H1 (cell line): ENCODE results near the gene DPYSL4. TPM values are rescaled to one million over a fixed set of nuclear protein-coding genes. Genes with fewer than 3 reads are reported as not detected.

ENCODE experiments used
- CTCF ChIA-PET: fragments of 300-600 bp; sonication (Branson Sonifier 250); formaldehyde crosslinking; loops from one replicate; lab custom pipeline; 2021; ENCODE audit not compliant: partially characterized antibody; lab: Charles Lee
- POLR2A ChIA-PET: fragments of 300-600 bp; sonication (Branson Sonifier 250); formaldehyde crosslinking; loops from one replicate; lab custom pipeline; 2021; ENCODE audit warnings: inconsistent platforms; ENCODE audit not compliant: partially characterized antibody; lab: Charles Lee
- DNase-seq, 2 experiments: peaks; one replicate each; pipeline versions ENCODE4 v3.0.0 to v3.0.0-alpha.2; 2010 to 2022; ENCODE audit warnings: low spot score in 2 of 2, low read depth in 1 of 2, mixed read lengths in 1 of 2
- FAIRE-seq: peaks from 2 replicates; lab custom pipeline; 2011; peaks lifted over from hg19 to GRCh38; lab: Jason Lieb, UNC
- H2AFZ ChIP-seq: 2 replicates; pipeline ENCODE4 v1.8.1; 2012; ENCODE audit warnings: low read length, inconsistent platforms
- H2AK5ac ChIP-seq: 2 replicates; pipeline ENCODE4 v1.6.1; 2013; ENCODE audit warnings: low read depth, low read length
- H2BK120ac ChIP-seq: replicated peaks from 2 replicates; pipeline ENCODE3; 2013; ENCODE audit warnings: low read depth, low read length, inconsistent platforms
- H2BK12ac ChIP-seq: 2 replicates; pipeline ENCODE4 v1.6.1; 2013; ENCODE audit warnings: low read depth, low read length
- H2BK15ac ChIP-seq: 2 replicates; pipeline ENCODE4 v1.6.1; 2013; ENCODE audit warnings: low read length
- H2BK20ac ChIP-seq: 2 replicates; pipeline ENCODE4 v1.6.1; 2013; ENCODE audit warnings: low read length
- H2BK5ac ChIP-seq: 2 replicates; pipeline ENCODE4 v1.6.1; 2013; ENCODE audit warnings: low read depth, low read length
- H3K14ac ChIP-seq: 2 replicates; pipeline ENCODE4 v1.6.1; 2013; ENCODE audit warnings: inconsistent platforms; ENCODE audit not compliant: insufficient read length
- H3K18ac ChIP-seq: 2 replicates; pipeline ENCODE4 v1.6.1; 2013; ENCODE audit warnings: low read length; ENCODE audit errors: extremely low read depth
- H3K23ac ChIP-seq: 2 replicates; pipeline ENCODE4 v1.6.1; 2013; ENCODE audit warnings: inconsistent platforms; ENCODE audit not compliant: insufficient read length
- H3K23me2 ChIP-seq: 2 replicates; pipeline ENCODE4 v1.6.1; 2013; ENCODE audit warnings: low read depth, low read length
- H3K27ac ChIP-seq: 2 replicates; pipeline ENCODE4 v1.6.1; 2011; ENCODE audit warnings: low read depth, low read length, inconsistent platforms
- H3K27me3 ChIP-seq, 4 experiments: replicated peaks in 1 of 4; 1 replicate in 1 of 4; 2 replicates in 3 of 4; pipeline versions ENCODE4 v1.6.1 to v1.8.1; 2011 to 2013; ENCODE audit warnings: low read length in 3 of 4, mild to moderate bottlenecking in 3 of 4, inconsistent platforms in 2 of 4, mixed read lengths in 2 of 4, moderate library complexity in 1 of 4; ENCODE audit not compliant: control insufficient read depth in 3 of 4, insufficient read depth in 3 of 4; ENCODE audit errors: extremely low read depth in 1 of 4
- H3K36me3 ChIP-seq, 4 experiments: 2 replicates each; pipeline versions ENCODE4 v1.6.1 to v1.8.1; 2011 to 2013; ENCODE audit warnings: mild to moderate bottlenecking in 4 of 4, low read length in 3 of 4, moderate library complexity in 2 of 4, control low read depth in 1 of 4, inconsistent platforms in 1 of 4; ENCODE audit not compliant: insufficient read depth in 4 of 4, control insufficient read depth in 2 of 4
- H3K4ac ChIP-seq: replicated peaks from 2 replicates; pipeline ENCODE3; 2013; ENCODE audit warnings: low read length, low read depth, mixed read lengths, inconsistent platforms; ENCODE audit not compliant: insufficient read length
- H3K4me1 ChIP-seq, 4 experiments: replicated peaks in 1 of 4; 1 replicate in 1 of 4; 2 replicates in 3 of 4; pipeline versions ENCODE4 v1.6.1 to v1.8.1; 2011 to 2013; ENCODE audit warnings: low read length in 3 of 4, inconsistent platforms in 2 of 4, mixed read lengths in 1 of 4; ENCODE audit not compliant: insufficient read depth in 4 of 4, control insufficient read depth in 3 of 4
- H3K4me2 ChIP-seq, 2 experiments: 2 replicates each; pipeline versions ENCODE4 v1.6.1 to v1.8.1; 2011 to 2013; ENCODE audit warnings: low read depth in 2 of 2, low read length in 2 of 2, control low read depth in 1 of 2, inconsistent platforms in 1 of 2, mild to moderate bottlenecking in 1 of 2; ENCODE audit not compliant: insufficient read depth in 1 of 2
- H3K4me3 ChIP-seq, 4 experiments: fragments of 200-600, 300-600 bp in 1 of 4; sonication (generic), shearing (Covaris generic), sonication (Bioruptor Twin) in 1 of 4; 2 replicates each; pipeline versions ENCODE4 v1.5.1 to v1.8.1; 2011 to 2016; ENCODE audit warnings: low read length in 4 of 4, low read depth in 3 of 4, control low read depth in 2 of 4, inconsistent platforms in 2 of 4, mild to moderate bottlenecking in 2 of 4, mixed read lengths in 1 of 4, moderate library complexity in 1 of 4; ENCODE audit not compliant: insufficient read depth in 2 of 4; ENCODE audit errors: extremely low read depth in 1 of 4
- H3K56ac ChIP-seq: replicated peaks from 2 replicates; pipeline ENCODE3; 2013; ENCODE audit warnings: low read depth, mild to moderate bottlenecking, mixed read lengths, low read length, inconsistent platforms; ENCODE audit not compliant: insufficient read length
- H3K79me1 ChIP-seq: 2 replicates; pipeline ENCODE4 v1.6.1; 2013; ENCODE audit warnings: low read depth, low read length, control low read depth
- H3K79me2 ChIP-seq, 2 experiments: 2 replicates each; pipeline versions ENCODE4 v1.6.1 to v1.8.1; 2012 to 2013; ENCODE audit warnings: low read length in 2 of 2, mild to moderate bottlenecking in 2 of 2, inconsistent platforms in 1 of 2; ENCODE audit not compliant: insufficient read depth in 2 of 2, control insufficient read depth in 1 of 2
- H3K9ac ChIP-seq, 4 experiments: replicated peaks in 1 of 4; 1 replicate in 1 of 4; 2 replicates in 3 of 4; pipeline versions ENCODE4 v1.6.1 to v1.8.1; 2011 to 2013; ENCODE audit warnings: low read depth in 3 of 4, low read length in 3 of 4, control low read depth in 2 of 4, mild to moderate bottlenecking in 2 of 4, moderate library complexity in 2 of 4, inconsistent platforms in 1 of 4; ENCODE audit errors: extremely low read depth in 1 of 4
- H3K9me3 ChIP-seq, 2 experiments: 2 replicates each; pipeline versions ENCODE4 v1.6.1 to v1.8.1; 2012 to 2013; ENCODE audit warnings: mild to moderate bottlenecking in 2 of 2, moderate library complexity in 2 of 2, control low read depth in 1 of 2, inconsistent platforms in 1 of 2, low read depth in 1 of 2, low read length in 1 of 2, mixed read lengths in 1 of 2; ENCODE audit not compliant: insufficient read depth in 2 of 2
- H4K20me1 ChIP-seq, 2 experiments: replicated peaks in 1 of 2; 2 replicates each; pipeline versions ENCODE3 to v1.8.1; 2011 to 2013; ENCODE audit warnings: inconsistent platforms in 2 of 2, low read length in 2 of 2, mild to moderate bottlenecking in 1 of 2; ENCODE audit not compliant: insufficient read depth in 2 of 2, control insufficient read depth in 1 of 2
- H4K5ac ChIP-seq: 2 replicates; pipeline ENCODE4 v1.6.1; 2013; ENCODE audit warnings: low read length, low read depth, mixed read lengths, inconsistent platforms; ENCODE audit not compliant: insufficient read length
- H4K8ac ChIP-seq: 2 replicates; pipeline ENCODE4 v1.8.0; 2013; ENCODE audit warnings: mild to moderate bottlenecking, moderate library complexity, low read length, inconsistent platforms; ENCODE audit not compliant: insufficient read depth; ENCODE audit errors: extremely low read depth
- H4K91ac ChIP-seq: replicated peaks from 2 replicates; pipeline ENCODE3; 2013; ENCODE audit warnings: low read length, mixed read lengths, inconsistent platforms; ENCODE audit not compliant: insufficient read length
- NRF1 ChIP-seq: IDR thresholded peaks from 2 replicates; pipeline ENCODE4 v1.6.1; 2011; ENCODE audit warnings: mild to moderate bottlenecking, low read depth, low read length, improper control_type of control experiment
- POLR2AphosphoS5 ChIP-seq: IDR thresholded peaks from 2 replicates; pipeline ENCODE4 v1.6.1; 2011; ENCODE audit warnings: low read depth, low read length
- WGBS, 2 experiments: shearing (Covaris generic) in 1 of 2; methylation state at CpG; one replicate each; pipeline versions ENCODE4 v1.1.6 to v1.1.7; 2013 to 2015; ENCODE audit warnings: low lambda C conversion rate in 2 of 2, mixed read lengths in 2 of 2, inconsistent platforms in 1 of 2, low coverage in 1 of 2, missing lambda C conversion rate in 1 of 2; ENCODE audit not compliant: insufficient replicate concordance in 2 of 2, insufficient coverage in 1 of 2, insufficient read length in 1 of 2; ENCODE audit errors: extremely low coverage in 1 of 2, missing lambda C conversion rate in 1 of 2; 5-methylcytosine and 5-hydroxymethylcytosine counted together
- polyA plus RNA-seq, 7 experiments: library from polyadenylated mRNA; depleted of rRNA in 3 of 7; stranded (reverse) in 5 of 7; unstranded in 2 of 7; fragments of >200 nt in 5 of 7; fragments of 200-250 nt in 2 of 7; gene quantifications; 1 replicate in 5 of 7; 2 replicates in 1 of 7; 4 replicates in 1 of 7; pipeline versions ENCODE4 v1.2.1 to v1.2.3, GENCODE V29; 2011 to 2013; ENCODE audit warnings: missing spikeins in 2 of 7, mixed read lengths in 2 of 7
- total RNA-seq: library from RNA; stranded (reverse); fragmentation: NEBNext Ultra II Directional; extraction: Animal tissue kit (Norgen Biotek cat#: 25700); gene quantifications from 2 replicates; pipeline ENCODE4 v1.2.1, GENCODE V29; 2021

Gene DPYSL4
- total and polyA plus RNA-seq, 2 of the 8 experiments (the other 6 are each of a cell fraction or from before 2014, with no cell fraction given): 12.9 to 15.2 TPM

DNA sequence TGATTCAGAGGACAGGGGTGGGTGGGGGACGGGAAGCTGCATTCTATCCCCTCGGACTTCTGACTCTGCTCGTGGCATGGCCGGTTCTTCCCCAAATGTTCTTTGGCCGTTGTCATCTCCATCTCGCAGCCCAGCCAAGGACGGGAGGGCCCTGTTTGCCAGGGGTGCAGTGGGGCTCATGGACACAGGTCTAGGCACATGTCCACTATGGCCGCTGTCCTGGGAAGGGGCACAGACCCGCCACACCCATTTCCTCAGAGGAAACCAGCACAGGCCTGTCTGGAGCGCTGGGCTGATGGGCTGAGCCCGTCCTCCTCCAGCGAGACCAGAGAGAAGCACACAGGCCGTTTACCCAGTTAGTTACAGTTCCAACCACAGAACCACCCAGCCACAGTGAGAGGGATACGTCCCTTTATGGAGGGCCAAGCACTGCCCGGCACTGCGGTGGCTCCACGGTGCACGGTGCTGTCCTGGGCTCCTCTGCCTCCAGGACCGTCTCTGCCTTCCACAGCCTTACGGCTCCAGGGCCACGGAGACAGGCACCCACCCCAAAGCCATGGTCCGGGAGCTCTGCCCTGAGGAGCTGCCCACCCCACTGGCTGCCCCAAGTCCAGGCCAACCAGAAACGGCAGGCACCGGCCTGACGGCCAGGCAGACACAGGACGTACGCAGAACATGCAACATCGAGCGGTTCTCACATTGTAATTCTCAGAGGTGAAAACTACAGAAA lies 20.2 kb downstream of the DPYSL4 start:
- no peak overlapping the region for H4K5ac ChIP-seq
- H3K4ac ChIP-seq: no peak overlapping the region
- no peak overlapping the region for H2BK12ac ChIP-seq
- H2BK20ac ChIP-seq: no peak overlapping the region
- no peaks in the 10 kb centered on the region for H3K79me2 ChIP-seq
- no peak overlapping the region for H4K8ac ChIP-seq
- no peak overlapping the region for H3K27ac ChIP-seq
- H3K56ac ChIP-seq: no peak overlapping the region
- CTCF ChIA-PET: interaction anchor here (1.0 kb wide), 1 partner anchor 16 kb away, joined by 3 read pairs; no protein-coding TSS in a partner anchor
- H3K9ac ChIP-seq: no peak overlapping the region
- no peaks in the 10 kb centered on the region for H3K36me3 ChIP-seq
- no peak overlapping the region for H2AK5ac ChIP-seq
- H3K4me3 ChIP-seq: no peak overlapping the region
- no peak overlapping the region for H3K18ac ChIP-seq
- H3K23ac ChIP-seq: no peak overlapping the region
- WGBS, 2 experiments: 96% methylated on average over 27 of the region's 29 CpGs; no CpG with 5 or more reads in 1 of the 2 experiments
- H3K27me3 ChIP-seq: no peaks in the 10 kb centered on the region
- no peak overlapping the region for H4K91ac ChIP-seq
- DNase-seq (no peak), FAIRE-seq (no peak)
- no peaks in the 10 kb centered on the region for H3K9me3 ChIP-seq
- H3K23me2 ChIP-seq: no peaks in the 10 kb centered on the region
- no peak overlapping the region for H3K14ac ChIP-seq
- H3K79me1 ChIP-seq: no peaks in the 10 kb centered on the region
- H2AFZ ChIP-seq: no peak overlapping the region
- H2BK5ac ChIP-seq: peak overlapping the region; percentile 35; the same call in 1 of the 2 replicates
- H3K4me1 ChIP-seq: no peaks in the 10 kb centered on the region
- H4K20me1 ChIP-seq: peaks cover 2 to 6% of the 10 kb centered on the region in 2 experiments
- POLR2A ChIA-PET: interaction anchor here (1.3 to 1.6 kb wide), 2 partner anchors 14 to 23 kb away, joined by 3 read pairs; no protein-coding TSS in a partner anchor
- H3K4me2 ChIP-seq: no peak overlapping the region
- no peak overlapping the region for H2BK120ac ChIP-seq
- H2BK15ac ChIP-seq: no peak overlapping the region
- TF ChIP-seq POLR2AphosphoS5 (0 out of 2 replicates have a peak, but pooled peaks have one; percentile 30), NRF1 (no peak)
- TF ChIP-seq, all 59 proteins: peak for 1
